Gastrocnemius medialis (tissue), 4 donors: ENCODE results near the gene FAAP20. TPM values are rescaled to one million over a fixed set of nuclear protein-coding genes. Genes with fewer than 3 reads are reported as not detected.

Experiments used
- ATAC-seq, 2 donors: fragments of 150-250 bp; one replicate each; pipeline ENCODE4 v1.9.1; 2016
- DNase-seq, 2 donors: peaks; one replicate each; pipeline ENCODE4 v3.0.0-alpha.2; 2019
- H3K27ac ChIP-seq, 4 donors: fragments of 200-600 bp; sonication (generic); 1 replicate in 1 of 4; 2 replicates in 3 of 4; pipeline ENCODE4 v1.5.1; 2016 to 2018; ENCODE audit warnings: mild to moderate bottlenecking in 2 of 4, moderate library complexity in 1 of 4
- H3K27me3 ChIP-seq, 3 donors: fragments of 200-600 bp; sonication (generic) in 2 of 3; 1 replicate in 1 of 3; 2 replicates in 2 of 3; pipeline versions ENCODE4 v1.5.1 to v1.6.0; 2016 to 2019; ENCODE audit warnings: mild to moderate bottlenecking in 1 of 3, moderate library complexity in 1 of 3
- H3K36me3 ChIP-seq, 2 donors: fragments of 200-600 bp; sonication (generic) in 1 of 2; one replicate each; pipeline ENCODE4 v1.5.1; 2017 to 2018
- H3K4me1 ChIP-seq, 2 donors: fragments of 200-600 bp; sonication (generic) in 1 of 2; one replicate each; pipeline ENCODE4 v1.5.1; 2016 to 2017; ENCODE audit warnings: mild to moderate bottlenecking in 2 of 2
- H3K4me3 ChIP-seq, 4 donors: fragments of 200-600 bp; sonication (generic) in 3 of 4; 1 replicate in 1 of 4; 2 replicates in 3 of 4; pipeline ENCODE4 v1.5.1; 2016 to 2019; ENCODE audit warnings: mild to moderate bottlenecking in 2 of 4
- H3K9me3 ChIP-seq, 3 donors: fragments of 200-600 bp; sonication (generic) in 2 of 3; 1 replicate in 1 of 3; 2 replicates in 2 of 3; pipeline ENCODE4 v1.5.1; 2016 to 2019
- CTCF ChIP-seq, 5 experiments: fragments of 450-650 bp in 3 of 5; fragments of 200-600 bp in 2 of 5; sonication (generic) in 2 of 5; IDR thresholded peaks in 4 of 5; conservative IDR thresholded peaks in 1 of 5; 1 replicate in 4 of 5; 2 replicates in 1 of 5; pipeline ENCODE4 v1.5.1; 2016 to 2019; ENCODE audit warnings: antibody characterized with exemption in 5 of 5, mild to moderate bottlenecking in 3 of 5, moderate library complexity in 3 of 5
- POLR2A ChIP-seq, 2 donors: fragments of 450-650 bp; IDR thresholded peaks; one replicate each; pipeline ENCODE4 v1.6.1; 2017; ENCODE audit warnings: antibody characterized with exemption in 2 of 2, mild to moderate bottlenecking in 2 of 2, moderate library complexity in 2 of 2
- in situ Hi-C, 4 donors: fragments of 200-750 bp; cut with MboI; loops; one replicate each; pipeline versions ENCODE4 v1.15.0 to v1.8.0; 2017; ENCODE audit warnings: low sequenced_read_pairs in 4 of 4
- intact Hi-C: fragments of 100-400 bp; cut with DNase I; formaldehyde crosslinking; loops from one replicate; pipeline ENCODE4 v1.15.1; 2023; ENCODE audit warnings: low total_unique reads
- total RNA-seq, 4 donors: library from RNA; depleted of rRNA; stranded (reverse); fragments of >200 nt; gene quantifications; one replicate each; pipeline versions ENCODE4 v1.1.0 to v1.2.3, GENCODE V29; 2016

The FAAP20 gene
- total RNA-seq, 4 donors from 2014 or later: 12.1 to 26.2 (median 17.3) TPM

GRCh38 chr1:2230781-2231531 lies 36.4 kb upstream of the FAAP20 start:
- in situ Hi-C loops: no loop called here
- Histone ChIP-seq H3K27ac (peak overlapping the region; percentile 83 to 93 (median 85)), H3K4me1 (peaks cover 66% of the 10 kb centered on the region in 2 donors), H3K9me3 (no peaks in the 10 kb centered on the region), H3K36me3 (no peaks in the 10 kb centered on the region), H3K4me3 (peak overlapping the region; percentile 59 to 65 (median 60)), H3K27me3 (no peaks in the 10 kb centered on the region)
- intact Hi-C loops: loop anchor here (5.0 kb wide), 1 partner anchor 81 kb away; no protein-coding TSS in a partner anchor
- no peak for DNase-seq
- TF ChIP-seq CTCF (IDR thresholded peaks at IDR 0.05 in 4 of 5, conservative IDR thresholded peaks at IDR 0.05 in 1 of 5) (no peak), POLR2A (IDR thresholded peaks at IDR 0.05) (no peak)
- ATAC-seq: no peak

- Histone ChIP-seq H3K27me3 (no peaks in the 10 kb centered on the region), H3K27ac (peak overlapping the region; percentile 83 to 93 (median 85)), H3K36me3 (no peaks in the 10 kb centered on the region), H3K9me3 (no peaks in the 10 kb centered on the region), H3K4me3 (peak overlapping the region; percentile 59 to 65 (median 60)), H3K4me1 (peaks cover 58% of the 10 kb centered on the region in 2 donors)
- intact Hi-C loops (loop anchor here (2.0 to 5.0 kb wide), 2 partner anchors 31 to 82 kb away; no protein-coding TSS in a partner anchor), in situ Hi-C loops (no loop called here)
- TF ChIP-seq POLR2A (IDR thresholded peaks at IDR 0.05) (no peak), CTCF (IDR thresholded peaks at IDR 0.05 in 4 of 5, conservative IDR thresholded peaks at IDR 0.05 in 1 of 5) (no peak)
- ATAC-seq (no peak), DNase-seq (peak in 1 of 2 donors; percentile 49)
These were observed 35.5 kb upstream of the FAAP20 start for GRCh38 chr1:2229911-2230731.

GRCh38 chr1:2229037-2229864 lies 34.7 kb upstream of the FAAP20 start:
- DNase-seq (peak; percentile 82 to 90), ATAC-seq (peak; percentile 46 to 54)
- intact Hi-C loops: loop anchor here (2.0 kb wide), 1 partner anchor 30 kb away; no protein-coding TSS in a partner anchor
- TF ChIP-seq CTCF (IDR thresholded peaks at IDR 0.05 in 4 of 5, conservative IDR thresholded peaks at IDR 0.05 in 1 of 5) (peak in 2 of 5 experiments; percentile 8 to 16), POLR2A (IDR thresholded peaks at IDR 0.05) (peak; percentile 40 to 47)
- H3K27ac ChIP-seq: peak overlapping the region; percentile 83 to 93 (median 85)
- H3K36me3 ChIP-seq: no peaks in the 10 kb centered on the region
- H3K27me3 ChIP-seq: no peaks in the 10 kb centered on the region
- in situ Hi-C loops: no loop called here
- no peaks in the 10 kb centered on the region for H3K9me3 ChIP-seq
- peak overlapping the region; percentile 59 to 65 (median 60) for H3K4me3 ChIP-seq
- H3K4me1 ChIP-seq: peaks cover 49 to 50% of the 10 kb centered on the region in 2 donors

- no peaks in the 10 kb centered on the region for H3K9me3 ChIP-seq
- H3K36me3 ChIP-seq: no peaks in the 10 kb centered on the region
- intact Hi-C loops (loop anchor here (2.0 kb wide), 1 partner anchor 30 kb away; no protein-coding TSS in a partner anchor), in situ Hi-C loops (no loop called here)
- H3K4me1 ChIP-seq: peaks cover 43 to 44% of the 10 kb centered on the region in 2 donors
- peak; percentile 1 to 3 for ATAC-seq
- no peak for DNase-seq
- peak overlapping the region; percentile 83 to 93 (median 85) for H3K27ac ChIP-seq
- no peaks in the 10 kb centered on the region for H3K27me3 ChIP-seq
- TF ChIP-seq POLR2A (IDR thresholded peaks at IDR 0.05): no peak
- TF ChIP-seq CTCF (IDR thresholded peaks at IDR 0.05 in 4 of 5, conservative IDR thresholded peaks at IDR 0.05 in 1 of 5): no peak
- H3K4me3 ChIP-seq: peak overlapping the region; percentile 59 to 65 (median 60)
These were observed 34.1 kb upstream of the FAAP20 start for GRCh38 chr1:2228694-2229036.
